Hepatocyte (in vitro differentiated cells): ENCODE data around the gene DNAH6.

Experiments used
- CTCF ChIP-seq: fragments of 200-600 bp; sonication (generic); IDR thresholded peaks from 2 replicates; pipeline ENCODE4 v1.5.1; 2016; ENCODE audit warnings: antibody characterized with exemption, mild to moderate bottlenecking; ENCODE audit not compliant: poor library complexity
- EZH2 ChIP-seq: fragments of 200-600 bp; sonication (generic); IDR thresholded peaks from 2 replicates; pipeline ENCODE4 v1.6.1; 2016; ENCODE audit warnings: antibody characterized with exemption, mild to moderate bottlenecking, borderline replicate concordance
- EZH2phosphoT487 ChIP-seq: fragments of 200-600 bp; sonication (generic); IDR thresholded peaks from one replicate; pipeline ENCODE4 v1.6.1; 2018; ENCODE audit warnings: antibody characterized with exemption, mild to moderate bottlenecking, low read depth, moderate library complexity; ENCODE audit not compliant: unreplicated experiment, severe bottlenecking

DNA sequence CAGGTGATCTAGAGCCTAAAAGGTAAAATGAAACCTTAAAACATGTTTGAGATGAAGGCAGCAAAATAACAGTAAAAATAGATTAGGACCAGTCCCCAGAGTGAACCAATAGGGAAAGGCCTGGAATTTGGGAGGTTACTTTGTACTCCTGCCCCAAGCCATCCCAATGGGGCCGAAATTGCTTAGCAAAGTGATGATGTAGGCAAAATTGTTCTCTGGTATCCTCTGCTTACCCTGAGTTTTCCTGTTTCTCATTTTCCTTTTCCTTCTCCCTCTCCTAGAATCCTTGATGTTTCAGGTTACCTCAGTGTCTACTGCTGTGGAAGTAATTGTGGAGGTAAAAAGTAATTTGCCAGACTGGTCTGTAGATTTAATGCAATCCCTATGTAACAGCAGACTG is 271.7 kb downstream of the DNAH6 start:
- TF ChIP-seq CTCF (no peak), EZH2phosphoT487 (no peak), EZH2 (no peak)
